ENCODE data around the gene PTPRT.

GRCh38 chr20:42083280-42083679 lies 1106.4 kb downstream of the PTPRT start:
- TF ChIP-seq CTCF (IDR thresholded peaks at IDR 0.05; ENCODE audit: borderline replicate concordance, extremely low read depth, low read length, poor library complexity, severe bottlenecking): no peak
- no peak for TF ChIP-seq EZH2 (IDR thresholded peaks at IDR 0.05; ENCODE audit: borderline replicate concordance, low read depth, low read length, severe bottlenecking)
